Measurements from ENCODE around the gene CTCFL. TPM values are rescaled to one million over a fixed set of nuclear protein-coding genes. Genes with fewer than 3 reads are reported as not detected.
"Not testable (repeated sequence)": the region's sequence is repeated elsewhere in the genome, so short reads cannot be mapped to it uniquely, and the experiment has no call there.

CTCFL gene
- total RNA-seq, 3 donors from 2014 or later (not counting 1 experiment from before 2014, with no cell fraction given), result not detected

GRCh38 chr20:57474816-57475215 lies 50.1 kb downstream of the CTCFL start:
- ATAC-seq (no peak), DNase-seq (no peak)
- Histone ChIP-seq H3K4me1 (ENCODE audit: control insufficient read depth, insufficient read depth, low read length) (peaks cover 56% of the 10 kb centered on the region), H3K4me3 (ENCODE audit: low read length) (no peak overlapping the region), H3K27ac (ENCODE audit: low read length) (no peak overlapping the region), H3K27me3 (ENCODE audit: control insufficient read depth, insufficient read depth, low read length) (no peaks in the 10 kb centered on the region), H3K9me3 (ENCODE audit: control insufficient read depth, insufficient read depth, low read length) (no peaks in the 10 kb centered on the region), H3K36me3 (ENCODE audit: control insufficient read depth, insufficient read depth, low read length) (no peaks in the 10 kb centered on the region)
- 40% methylated on average over 7 of the region's 7 CpGs for WGBS (ENCODE audit: insufficient coverage)
- no peak overlapping the region for H3K27ac Mint-ChIP-seq
- no peaks in the 10 kb centered on the region for H3K9me3 Mint-ChIP-seq
- intact Hi-C loops (cut with micrococcal nuclease), result loop anchor here (5.0 kb wide), 2 partner anchors 43 to 83 kb away; partner anchors contain the start of gene RBM38
- H3K27me3 Mint-ChIP-seq (ENCODE audit: low read depth in 2 of 2), result peaks cover 0 to 11% of the 10 kb centered on the region in 2 donors
- H3K4me3 Mint-ChIP-seq, result no peak overlapping the region
- TF ChIP-seq CTCF (IDR thresholded peaks at IDR 0.05), result no peak
- H3K4me1 Mint-ChIP-seq, result peaks cover 32 to 50% of the 10 kb centered on the region in 2 donors
- H3K36me3 Mint-ChIP-seq, result no peaks in the 10 kb centered on the region

DNA sequence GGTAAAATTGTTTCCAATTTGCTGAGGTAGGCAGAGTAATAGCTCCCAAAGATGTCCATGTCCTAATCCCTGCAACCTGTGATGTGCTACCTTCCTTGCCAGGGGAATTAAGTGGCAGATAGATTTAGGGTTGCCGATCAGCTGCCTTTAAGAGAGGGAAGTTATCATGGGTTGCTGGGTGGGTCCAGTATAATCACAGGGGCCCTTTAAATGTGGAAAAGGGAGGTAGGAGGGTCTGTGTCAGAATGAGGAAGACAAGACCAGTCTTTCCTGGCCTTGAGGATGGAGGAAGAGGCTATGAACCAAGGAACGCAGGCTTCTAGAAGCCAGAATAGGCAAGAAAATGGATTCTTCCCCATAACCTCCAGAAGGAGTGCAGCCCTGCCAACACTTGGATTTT lies 50.7 kb downstream of the CTCFL start:
- H3K36me3 Mint-ChIP-seq, result no peaks in the 10 kb centered on the region

DNA sequence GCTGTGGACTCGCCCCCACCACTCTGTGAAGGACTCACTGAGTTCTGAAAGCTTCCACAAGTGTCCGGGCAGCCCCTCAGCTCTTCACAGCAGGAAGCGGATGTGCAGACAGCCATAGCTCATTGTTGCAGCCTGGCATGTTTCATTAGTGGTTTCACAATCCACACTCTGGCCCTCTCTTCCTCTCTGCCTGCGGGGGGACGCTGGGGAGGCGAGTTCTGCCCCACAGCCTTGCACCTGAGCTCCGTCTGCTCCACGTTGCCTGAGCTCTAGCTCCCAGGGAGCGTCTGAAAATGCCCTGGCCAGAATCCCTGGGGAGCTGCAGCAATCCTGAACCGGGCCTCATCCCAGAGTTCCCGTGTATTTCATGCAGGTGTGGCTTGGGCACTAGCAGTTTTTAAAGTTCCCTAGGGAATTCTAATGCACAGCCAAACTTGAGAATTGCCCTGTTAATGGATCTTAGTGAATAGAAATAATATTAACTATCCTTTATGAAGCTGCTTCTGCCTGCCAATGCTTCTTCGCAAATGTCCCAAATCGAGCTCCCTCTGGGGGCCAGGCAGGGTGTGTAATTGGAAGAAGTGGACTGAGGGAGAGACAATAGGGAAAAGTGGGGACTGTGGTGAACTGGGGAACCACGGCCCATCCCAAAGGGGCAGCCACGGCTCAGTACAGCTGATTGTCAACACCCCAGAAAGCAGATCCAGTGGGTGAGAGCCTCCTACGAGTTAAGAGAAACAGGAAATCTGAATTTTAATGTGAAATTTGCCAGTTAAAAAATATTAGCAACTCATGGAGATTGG lies 51.5 kb downstream of the CTCFL start:
- H3K4me1 Mint-ChIP-seq, result peaks cover 33 to 50% of the 10 kb centered on the region in 2 donors

More for the DNA sequence above, 50.7 kb downstream of the CTCFL start:
- no peaks in the 10 kb centered on the region for H3K36me3 ChIP-seq (ENCODE audit: control insufficient read depth, insufficient read depth, low read length)
- no peak for TF ChIP-seq CTCF (IDR thresholded peaks at IDR 0.05)
- intact Hi-C loops (cut with micrococcal nuclease), result loop anchor here (5.0 kb wide), 2 partner anchors 42 to 82 kb away; partner anchors contain the start of gene RBM38
- H3K27ac ChIP-seq (ENCODE audit: low read length), result no peak overlapping the region
- DNase-seq, result no peak
- peaks cover 61% of the 10 kb centered on the region for H3K4me1 ChIP-seq (ENCODE audit: control insufficient read depth, insufficient read depth, low read length)
- Mint-ChIP-seq H3K4me1 (peaks cover 33 to 50% of the 10 kb centered on the region in 2 donors), H3K9me3 (no peaks in the 10 kb centered on the region), H3K4me3 (peak overlapping the region; percentile 13), H3K27me3 (ENCODE audit: low read depth in 2 of 2) (peaks cover 0 to 10% of the 10 kb centered on the region in 2 donors), H3K27ac (peak overlapping the region in 1 of 2 donors; percentile 87)
- H3K9me3 ChIP-seq (ENCODE audit: control insufficient read depth, insufficient read depth, low read length), result no peaks in the 10 kb centered on the region
- H3K27me3 ChIP-seq (ENCODE audit: control insufficient read depth, insufficient read depth, low read length), result no peaks in the 10 kb centered on the region
- no peak for ATAC-seq
- H3K4me3 ChIP-seq (ENCODE audit: low read length), result no peak overlapping the region
- WGBS (ENCODE audit: insufficient coverage), result 66% methylated on average over 2 of the region's 2 CpGs

GRCh38 chr20:57472474-57472873 lies 52.5 kb downstream of the CTCFL start:
- H3K9me3 Mint-ChIP-seq; H3K27ac ChIP-seq (ENCODE audit: low read length); H3K27me3 Mint-ChIP-seq (ENCODE audit: low read depth in 2 of 2); H3K4me3 Mint-ChIP-seq; H3K9me3 ChIP-seq (ENCODE audit: control insufficient read depth, insufficient read depth, low read length); H3K36me3 Mint-ChIP-seq; H3K4me3 ChIP-seq (ENCODE audit: low read length); DNase-seq; H3K27me3 ChIP-seq (ENCODE audit: control insufficient read depth, insufficient read depth, low read length); H3K36me3 ChIP-seq (ENCODE audit: control insufficient read depth, insufficient read depth, low read length): not testable (repeated sequence)
- ATAC-seq, result peak in 1 of 3 donors; percentile 25
- peak overlapping the region; percentile 74 to 87 for H3K27ac Mint-ChIP-seq
- intact Hi-C loops (cut with micrococcal nuclease), result loop anchor here (5.0 kb wide), 2 partner anchors 40 to 80 kb away; partner anchors contain the start of gene RBM38
- peaks cover 61% of the 10 kb centered on the region for H3K4me1 ChIP-seq (ENCODE audit: control insufficient read depth, insufficient read depth, low read length)
- WGBS (ENCODE audit: insufficient coverage), result 94% methylated on average over 5 of the region's 5 CpGs
- H3K4me1 Mint-ChIP-seq, result peaks cover 33 to 50% of the 10 kb centered on the region in 2 donors

More for the DNA sequence above, 51.5 kb downstream of the CTCFL start:
- H3K27ac ChIP-seq (ENCODE audit: low read length), result peak overlapping the region; percentile 17
- Mint-ChIP-seq H3K4me3 (peak overlapping the region; percentile 60), H3K36me3 (no peaks in the 10 kb centered on the region), H3K27me3 (ENCODE audit: low read depth in 2 of 2) (peaks cover 0 to 8% of the 10 kb centered on the region in 2 donors), H3K27ac (peak overlapping the region; percentile 74 to 87), H3K9me3 (no peaks in the 10 kb centered on the region)
- no peaks in the 10 kb centered on the region for H3K36me3 ChIP-seq (ENCODE audit: control insufficient read depth, insufficient read depth, low read length)
- WGBS (ENCODE audit: insufficient coverage), result 17% methylated on average over 16 of the region's 16 CpGs
- ATAC-seq (peak; percentile 87 to 94 (median 91)), DNase-seq (peak; percentile 44 to 52)
- H3K27me3 ChIP-seq (ENCODE audit: control insufficient read depth, insufficient read depth, low read length), result no peaks in the 10 kb centered on the region
- intact Hi-C loops (cut with micrococcal nuclease), result loop anchor here (5.0 kb wide), 2 partner anchors 41 to 81 kb away; partner anchors contain the start of gene RBM38
- peaks cover 61% of the 10 kb centered on the region for H3K4me1 ChIP-seq (ENCODE audit: control insufficient read depth, insufficient read depth, low read length)
- H3K9me3 ChIP-seq (ENCODE audit: control insufficient read depth, insufficient read depth, low read length), result no peaks in the 10 kb centered on the region
- TF ChIP-seq CTCF (IDR thresholded peaks at IDR 0.05), result no peak
- no peak overlapping the region for H3K4me3 ChIP-seq (ENCODE audit: low read length)

All from natural killer cell (primary cell).